Activated naive CD4-positive, alpha-beta T cell treated with anti-CD3 and anti-CD28 coated beads, Interleukin-2, amount 10 ng/mL, durations not matched to agents 7 days and 5 days (primary cell): ENCODE measurements around the gene PLEKHA8.
A peak's percentile ranks its signal among the peaks of the same experiment; 100 is the strongest.
"Not testable (repeated sequence)": the region's sequence is repeated elsewhere in the genome, so short reads cannot be mapped to it uniquely, and the experiment has no call there.

Source experiments
- CTCF ChIA-PET: fragments of 350-600 bp; sonication (Branson Sonifier 250); formaldehyde crosslinking; loops from one replicate; lab custom pipeline; 2021; ENCODE audit warnings: antibody characterized with exemption; lab: Charles Lee
- DNase-seq: peaks from one replicate; pipeline ENCODE4 v3.0.0-alpha.2; 2020
- H3K27ac Mint-ChIP-seq: one replicate; pipeline ENCODE4 v1.8.0; 2021; ENCODE audit warnings: mild to moderate bottlenecking, moderate library complexity, mixed read lengths
- H3K27me3 Mint-ChIP-seq: one replicate; pipeline ENCODE4 v1.8.0; 2021; ENCODE audit warnings: mild to moderate bottlenecking, mixed read lengths
- H3K36me3 Mint-ChIP-seq: one replicate; pipeline ENCODE4 v1.8.0; 2021; ENCODE audit warnings: mixed read lengths
- H3K4me1 Mint-ChIP-seq: one replicate; pipeline ENCODE4 v1.8.0; 2021; ENCODE audit warnings: mixed read lengths
- H3K4me3 Mint-ChIP-seq: one replicate; pipeline ENCODE4 v1.8.0; 2021; ENCODE audit warnings: mild to moderate bottlenecking, moderate library complexity, mixed read lengths
- H3K9me3 Mint-ChIP-seq: one replicate; pipeline ENCODE4 v1.8.0; 2021; ENCODE audit warnings: mixed read lengths

PLEKHA8 gene

GRCh38 chr7:30032310-30033125 is 4.3 kb downstream of the PLEKHA8 start:
- no peak for DNase-seq
- Mint-ChIP-seq H3K4me3 (no peak overlapping the region), H3K27ac (no peak overlapping the region), H3K27me3 (peaks cover 4% of the 10 kb centered on the region), H3K9me3 (no peaks in the 10 kb centered on the region), H3K36me3 (no peaks in the 10 kb centered on the region), H3K4me1 (peaks cover 5% of the 10 kb centered on the region)
- CTCF ChIA-PET = interaction anchor here (1.6 kb wide), 1 partner anchor 29 kb away, joined by 3 read pairs; no protein-coding TSS in a partner anchor

GRCh38 chr7:30034501-30034900 is 6.3 kb downstream of the PLEKHA8 start:
- no peak for DNase-seq
- no peaks in the 10 kb centered on the region for H3K9me3 Mint-ChIP-seq
- H3K27ac Mint-ChIP-seq = no peak overlapping the region
- peaks cover under 1% of the 10 kb centered on the region for H3K4me1 Mint-ChIP-seq
- no peak overlapping the region for H3K4me3 Mint-ChIP-seq
- CTCF ChIA-PET = interaction anchor here (1.5 kb wide), 1 partner anchor 27 kb away, joined by 4 read pairs; no protein-coding TSS in a partner anchor
- no peaks in the 10 kb centered on the region for H3K27me3 Mint-ChIP-seq
- H3K36me3 Mint-ChIP-seq = no peaks in the 10 kb centered on the region

- H3K4me1 Mint-ChIP-seq = peaks cover 5% of the 10 kb centered on the region
- H3K9me3 Mint-ChIP-seq = no peaks in the 10 kb centered on the region
- no peak overlapping the region for H3K27ac Mint-ChIP-seq
- no peak overlapping the region for H3K4me3 Mint-ChIP-seq
- DNase-seq = no peak
- no peaks in the 10 kb centered on the region for H3K27me3 Mint-ChIP-seq
- H3K36me3 Mint-ChIP-seq = no peaks in the 10 kb centered on the region
- CTCF ChIA-PET = no interaction called here
Measured at GRCh38 chr7:30036220-30036619, 8.0 kb downstream of the PLEKHA8 start.

GRCh38 chr7:30038196-30038980 is 10.2 kb downstream of the PLEKHA8 start:
- Mint-ChIP-seq H3K27me3 (no peaks in the 10 kb centered on the region), H3K4me1 (peaks cover 11% of the 10 kb centered on the region), H3K36me3 (no peaks in the 10 kb centered on the region), H3K4me3 (no peak overlapping the region), H3K9me3 (no peaks in the 10 kb centered on the region), H3K27ac (no peak overlapping the region)
- CTCF ChIA-PET = no interaction called here
- no peak for DNase-seq

- no peaks in the 10 kb centered on the region for H3K9me3 Mint-ChIP-seq
- peaks cover 11% of the 10 kb centered on the region for H3K4me1 Mint-ChIP-seq
- DNase-seq = no peak
- H3K36me3 Mint-ChIP-seq = peaks cover under 1% of the 10 kb centered on the region
- no peak overlapping the region for H3K27ac Mint-ChIP-seq
- CTCF ChIA-PET = interaction anchor here (1.3 kb wide), 1 partner anchor 12 kb away, joined by 4 read pairs; no protein-coding TSS in a partner anchor
- no peak overlapping the region for H3K4me3 Mint-ChIP-seq
- H3K27me3 Mint-ChIP-seq = no peaks in the 10 kb centered on the region
Measured at GRCh38 chr7:30040938-30041337, 12.7 kb downstream of the PLEKHA8 start.

- H3K27ac Mint-ChIP-seq = no peak overlapping the region
- H3K27me3 Mint-ChIP-seq = no peaks in the 10 kb centered on the region
- H3K4me1 Mint-ChIP-seq = peaks cover 11% of the 10 kb centered on the region
Measured at GRCh38 chr7:30041526-30042269, 13.5 kb downstream of the PLEKHA8 start.

GRCh38 chr7:30046127-30046770 is 18.0 kb downstream of the PLEKHA8 start:
- DNase-seq = no peak
- CTCF ChIA-PET = interaction anchor here (1.2 kb wide), 1 partner anchor 15 kb away, joined by 8 read pairs; no protein-coding TSS in a partner anchor
- Mint-ChIP-seq H3K9me3 (no peaks in the 10 kb centered on the region), H3K27ac (no peak overlapping the region), H3K4me1 (peaks cover 6% of the 10 kb centered on the region), H3K27me3 (no peaks in the 10 kb centered on the region), H3K36me3 (peaks cover 6% of the 10 kb centered on the region), H3K4me3 (no peak overlapping the region)

More at GRCh38 chr7:30041526-30042269, 13.5 kb downstream of the PLEKHA8 start:
- CTCF ChIA-PET = interaction anchor here (1.3 kb wide), 2 partner anchors 12 to 20 kb away, joined by 4 to 5 read pairs; no protein-coding TSS in a partner anchor
- H3K9me3 Mint-ChIP-seq = no peaks in the 10 kb centered on the region
- H3K4me3 Mint-ChIP-seq = no peak overlapping the region
- DNase-seq = no peak
- H3K36me3 Mint-ChIP-seq = peaks cover 6% of the 10 kb centered on the region

- Mint-ChIP-seq H3K27me3 (no peaks in the 10 kb centered on the region), H3K9me3 (no peaks in the 10 kb centered on the region), H3K36me3 (peaks cover 6% of the 10 kb centered on the region), H3K4me1 (peaks cover 6% of the 10 kb centered on the region), H3K27ac (no peak overlapping the region), H3K4me3 (no peak overlapping the region)
- CTCF ChIA-PET = interaction anchor here (0.5 to 1.2 kb wide), 2 partner anchors 14 to 129 kb away, joined by 3 to 8 read pairs; no protein-coding TSS in a partner anchor
- no peak for DNase-seq
Measured at GRCh38 chr7:30047124-30047523, 18.9 kb downstream of the PLEKHA8 start.

- Mint-ChIP-seq H3K27ac (no peak overlapping the region), H3K4me1 (no peaks in the 10 kb centered on the region), H3K27me3 (no peaks in the 10 kb centered on the region), H3K4me3 (no peak overlapping the region), H3K9me3 (no peaks in the 10 kb centered on the region), H3K36me3 (peaks cover 6% of the 10 kb centered on the region)
- CTCF ChIA-PET = interaction anchor here (1.4 kb wide), 1 partner anchor 10 kb away, joined by 3 read pairs; no protein-coding TSS in a partner anchor
- DNase-seq = no peak
Measured at GRCh38 chr7:30048582-30048981, 20.4 kb downstream of the PLEKHA8 start.

- H3K9me3 Mint-ChIP-seq = no peaks in the 10 kb centered on the region
- no peaks in the 10 kb centered on the region for H3K4me1 Mint-ChIP-seq
- no peak overlapping the region for H3K4me3 Mint-ChIP-seq
- no peak for DNase-seq
- peaks cover 6% of the 10 kb centered on the region for H3K36me3 Mint-ChIP-seq
- H3K27me3 Mint-ChIP-seq = no peaks in the 10 kb centered on the region
- CTCF ChIA-PET = interaction anchor here (1.4 kb wide), 1 partner anchor 9 kb away, joined by 3 read pairs; no protein-coding TSS in a partner anchor
- no peak overlapping the region for H3K27ac Mint-ChIP-seq
Measured at GRCh38 chr7:30049173-30049572, 21.0 kb downstream of the PLEKHA8 start.

GRCh38 chr7:30053068-30053467 is 24.9 kb downstream of the PLEKHA8 start:
- no peaks in the 10 kb centered on the region for H3K27me3 Mint-ChIP-seq
- no peak overlapping the region for H3K4me3 Mint-ChIP-seq
- H3K9me3 Mint-ChIP-seq = no peaks in the 10 kb centered on the region
- peaks cover under 1% of the 10 kb centered on the region for H3K36me3 Mint-ChIP-seq
- no peak for DNase-seq
- CTCF ChIA-PET = interaction anchor here (0.6 kb wide), 1 partner anchor 127 kb away, joined by 3 read pairs; no protein-coding TSS in a partner anchor
- no peak overlapping the region for H3K27ac Mint-ChIP-seq
- no peaks in the 10 kb centered on the region for H3K4me1 Mint-ChIP-seq

GRCh38 chr7:30057741-30058140 is 29.5 kb downstream of the PLEKHA8 start:
- Mint-ChIP-seq H3K4me3 (no peak overlapping the region), H3K4me1 (no peaks in the 10 kb centered on the region), H3K36me3 (peaks cover 7% of the 10 kb centered on the region), H3K27me3 (no peaks in the 10 kb centered on the region), H3K27ac (no peak overlapping the region), H3K9me3 (no peaks in the 10 kb centered on the region)
- CTCF ChIA-PET = interaction anchor here (1.0 kb wide), 1 partner anchor 9 kb away, joined by 3 read pairs; no protein-coding TSS in a partner anchor
- no peak for DNase-seq

GRCh38 chr7:30061786-30062185 is 33.6 kb downstream of the PLEKHA8 start:
- not testable (repeated sequence) for H3K36me3 Mint-ChIP-seq, H3K4me3 Mint-ChIP-seq, H3K4me1 Mint-ChIP-seq, H3K27ac Mint-ChIP-seq, H3K9me3 Mint-ChIP-seq, H3K27me3 Mint-ChIP-seq
- DNase-seq = peak; percentile 61
- CTCF ChIA-PET = interaction anchor here (0.6 to 2.8 kb wide), 29 partner anchors 9 to 653 kb away, joined by 3 to 17 read pairs (median 5); partner anchors contain the start of gene PLEKHA8
